Measurements from ENCODE around the gene RASD1. TPM values are rescaled to one million over a fixed set of nuclear protein-coding genes. Genes with fewer than 3 reads are reported as not detected.

RASD1 gene
- total and polyA plus RNA-seq, 2 experiments from 2014 or later: 3.6 to 3.7 TPM

GRCh38 chr17:17508646-17509591 is 12.7 kb upstream of the RASD1 start:
- H3K9me2 ChIP-seq (ENCODE audit: insufficient read depth): no peaks in the 10 kb centered on the region
- no peaks in the 10 kb centered on the region for H3K36me3 ChIP-seq (ENCODE audit: insufficient read depth)
- TF ChIP-seq CTCF (conservative IDR thresholded peaks at IDR 0.05; ENCODE audit: low read depth in 2 of 2) (peak in 1 of 2 experiments; percentile 11; a peak in 1 of 4 replicates), NANOG (IDR thresholded peaks at IDR 0.05; ENCODE audit: borderline replicate concordance) (no peak)
- peak; percentile 12 for ATAC-seq
- H3K4me3 ChIP-seq: no peak overlapping the region
- no peaks in the 10 kb centered on the region for H4K20me1 ChIP-seq (replicated peaks; ENCODE audit: insufficient read depth)
- Mint-ChIP-seq H3K4me1 (peaks cover 5% of the 10 kb centered on the region; the same call in 2 of the 3 replicates), H3K9me3 (no peaks in the 10 kb centered on the region), H3K27me3 (ENCODE audit: insufficient read depth, low read depth, poor library complexity) (peaks cover 16% of the 10 kb centered on the region), H3K27ac (no peak overlapping the region), H3K4me3 (no peak overlapping the region), H3K36me3 (ENCODE audit: low read depth) (no peaks in the 10 kb centered on the region)
- H2AFZ ChIP-seq: no peak overlapping the region
- no peak overlapping the region for H3K4me2 ChIP-seq
- H3K27ac ChIP-seq (ENCODE audit: low read depth): no peak overlapping the region
- no peaks in the 10 kb centered on the region for H3K79me2 ChIP-seq (replicated peaks; ENCODE audit: insufficient read depth)
- no peak for DNase-seq (ENCODE audit: low spot score)
- H3F3A ChIP-seq (replicated peaks; ENCODE audit: low read depth): no peaks in the 10 kb centered on the region
- H3K4me1 ChIP-seq (ENCODE audit: insufficient read depth): no peaks in the 10 kb centered on the region
- H3K27me3 ChIP-seq (ENCODE audit: insufficient read depth): no peaks in the 10 kb centered on the region

GRCh38 chr17:17508019-17508535 is 11.9 kb upstream of the RASD1 start:
- peaks cover 6% of the 10 kb centered on the region for H3K4me1 Mint-ChIP-seq
- H2AFZ ChIP-seq: no peak overlapping the region
- DNase-seq (ENCODE audit: low spot score): no peak
- no peaks in the 10 kb centered on the region for H3F3A ChIP-seq (replicated peaks; ENCODE audit: low read depth)
- no peaks in the 10 kb centered on the region for H3K9me2 ChIP-seq (ENCODE audit: insufficient read depth)
- no peak overlapping the region for H3K4me3 ChIP-seq
- H3K79me2 ChIP-seq (replicated peaks; ENCODE audit: insufficient read depth): no peaks in the 10 kb centered on the region
- no peaks in the 10 kb centered on the region for H3K4me1 ChIP-seq (ENCODE audit: insufficient read depth)
- H3K27me3 ChIP-seq (ENCODE audit: insufficient read depth): no peaks in the 10 kb centered on the region
- TF ChIP-seq ETS1 (IDR thresholded peaks at IDR 0.05) (no peak), STAT1 (IDR thresholded peaks at IDR 0.05; ENCODE audit: unreplicated experiment) (no peak), ZNF331 (CRISPR knock-in tag; IDR thresholded peaks at IDR 0.05; ENCODE audit: low read depth) (no peak), EZH2phosphoT487 (IDR thresholded peaks at IDR 0.05; ENCODE audit: unreplicated experiment) (no peak), EZH2 (IDR thresholded peaks at IDR 0.05; ENCODE audit: low read depth, unreplicated experiment) (no peak), ZNF114 (CRISPR knock-in tag; IDR thresholded peaks at IDR 0.05) (no peak), JUNB (IDR thresholded peaks at IDR 0.05; ENCODE audit: unreplicated experiment) (no peak), ZNF462 (CRISPR knock-in tag; IDR thresholded peaks at IDR 0.05) (no peak)
- ATAC-seq: no peak
- no peaks in the 10 kb centered on the region; the same call in 2 of the 3 replicates for H3K36me3 Mint-ChIP-seq (ENCODE audit: low read depth)
- H3K4me2 ChIP-seq: no peak overlapping the region
- no peaks in the 10 kb centered on the region for H4K20me1 ChIP-seq (replicated peaks; ENCODE audit: insufficient read depth)
- H3K27ac ChIP-seq (ENCODE audit: low read depth): no peak overlapping the region
- no peaks in the 10 kb centered on the region for H3K36me3 ChIP-seq (ENCODE audit: insufficient read depth)
- no peaks in the 10 kb centered on the region for H3K9me3 Mint-ChIP-seq
- no peak overlapping the region for H3K27ac Mint-ChIP-seq
- peaks cover 15% of the 10 kb centered on the region for H3K27me3 Mint-ChIP-seq (ENCODE audit: insufficient read depth, low read depth, poor library complexity)
- no peak overlapping the region for H3K4me3 Mint-ChIP-seq
